SK-N-SH treated with all-trans-retinoic acid at 6 μM for 48 hours (cell line): ENCODE data around the gene TICRR.

ENCODE experiments used
- ATAC-seq: fragments of 200-7000 bp; cut with Tn5 transposase; 3 replicates; pipeline ENCODE4 v1.9.1; 2020; ENCODE audit warnings: mild to moderate bottlenecking, moderate library complexity
- BACH2 ChIP-seq: fragments of 250-450 bp; sonication (Bioruptor Pico); IDR thresholded peaks from 2 replicates; pipeline ENCODE4 v1.9.0; 2021; ENCODE audit warnings: mild to moderate bottlenecking, borderline replicate concordance
- CREB5 ChIP-seq: fragments of 250-450 bp; sonication (Bioruptor Pico); IDR thresholded peaks from 2 replicates; pipeline ENCODE4 v1.5.1; 2020; ENCODE audit warnings: low read depth, mild to moderate bottlenecking, moderate library complexity
- CSDC2 ChIP-seq: fragments of 250-450 bp; sonication (Bioruptor Pico); IDR thresholded peaks from 2 replicates; pipeline ENCODE4 v1.5.0; 2020; ENCODE audit warnings: mild to moderate bottlenecking, moderate library complexity
- CSRNP3 ChIP-seq: fragments of 250-450 bp; sonication (Bioruptor Pico); IDR thresholded peaks from 2 replicates; pipeline ENCODE4 v1.5.1; 2021; ENCODE audit warnings: mild to moderate bottlenecking, moderate library complexity
- ESRRG ChIP-seq: fragments of 250-450 bp; sonication (Bioruptor Pico); IDR thresholded peaks from 2 replicates; pipeline ENCODE4 v1.6.1; 2021; ENCODE audit warnings: mild to moderate bottlenecking
- GLIS3 ChIP-seq: fragments of 250-450 bp; sonication (Bioruptor Pico); IDR thresholded peaks from 2 replicates; pipeline ENCODE4 v1.5.0; 2020; ENCODE audit warnings: mild to moderate bottlenecking, moderate library complexity
- ISL1 ChIP-seq: fragments of 250-450 bp; sonication (Bioruptor Pico); IDR thresholded peaks from 2 replicates; pipeline ENCODE4 v2.1.2; 2022; ENCODE audit warnings: mild to moderate bottlenecking, moderate library complexity
- OSR1 ChIP-seq: fragments of 250-450 bp; sonication (Bioruptor Pico); IDR thresholded peaks from 2 replicates; pipeline ENCODE4 v1.8.0; 2022; ENCODE audit warnings: moderate library complexity, mild to moderate bottlenecking, inconsistent platforms
- PATZ1 ChIP-seq: fragments of 250-450 bp; sonication (Bioruptor Pico); IDR thresholded peaks from 2 replicates; pipeline ENCODE4 v1.8.0; 2020; ENCODE audit warnings: mild to moderate bottlenecking, moderate library complexity, borderline replicate concordance
- POU6F1 ChIP-seq: fragments of 250-450 bp; sonication (Bioruptor Pico); IDR thresholded peaks from 2 replicates; pipeline ENCODE4 v1.8.0; 2021; ENCODE audit warnings: low read depth, mild to moderate bottlenecking, moderate library complexity, borderline replicate concordance
- PPARA ChIP-seq: fragments of 250-450 bp; sonication (Bioruptor Pico); IDR thresholded peaks from 2 replicates; pipeline ENCODE4 v1.5.0; 2020; ENCODE audit warnings: mild to moderate bottlenecking, borderline replicate concordance
- RARB ChIP-seq: fragments of 250-450 bp; sonication (Bioruptor Pico); IDR thresholded peaks from 2 replicates; pipeline ENCODE4 v1.8.0; 2021; ENCODE audit warnings: mild to moderate bottlenecking, moderate library complexity
- SNAI2 ChIP-seq: fragments of 250-450 bp; sonication (Bioruptor Pico); IDR thresholded peaks from 2 replicates; pipeline ENCODE4 v1.5.0; 2020; ENCODE audit warnings: mild to moderate bottlenecking, moderate library complexity
- TCF4 ChIP-seq: fragments of 250-450 bp; sonication (Bioruptor Pico); IDR thresholded peaks from 2 replicates; pipeline ENCODE4 v1.8.0; 2021; ENCODE audit warnings: mild to moderate bottlenecking, moderate library complexity, borderline replicate concordance
- TOX ChIP-seq: fragments of 250-450 bp; sonication (Bioruptor Pico); IDR thresholded peaks from 2 replicates; pipeline ENCODE4 v1.8.0; 2021; ENCODE audit warnings: mild to moderate bottlenecking, moderate library complexity, borderline replicate concordance
- TSHZ2 ChIP-seq: fragments of 250-450 bp; sonication (Bioruptor Pico); IDR thresholded peaks from 2 replicates; pipeline ENCODE4 v1.5.0; 2020; ENCODE audit warnings: mild to moderate bottlenecking, moderate library complexity
- ZC3H10 ChIP-seq: fragments of 250-450 bp; sonication (Bioruptor Pico); IDR thresholded peaks from 2 replicates; pipeline ENCODE4 v1.5.1; 2021; ENCODE audit warnings: mild to moderate bottlenecking, moderate library complexity
- ZFP3 ChIP-seq: fragments of 250-450 bp; sonication (Bioruptor Pico); IDR thresholded peaks from 2 replicates; pipeline ENCODE4 v1.5.0; 2020; ENCODE audit warnings: mild to moderate bottlenecking, moderate library complexity
- ZFP30 ChIP-seq: fragments of 450-650 bp; formaldehyde crosslinking; IDR thresholded peaks from 2 replicates; pipeline ENCODE4 v1.5.0; 2022; ENCODE audit warnings: mild to moderate bottlenecking, moderate library complexity
- ZNF565 ChIP-seq: fragments of 450-650 bp; formaldehyde crosslinking; conservative IDR thresholded peaks from 2 replicates; pipeline ENCODE4 v1.5.0; 2020; ENCODE audit warnings: low read depth, mild to moderate bottlenecking, moderate library complexity
- ZNF70 ChIP-seq: fragments of 450-650 bp; formaldehyde crosslinking; IDR thresholded peaks from 2 replicates; pipeline ENCODE4 v1.5.0; 2020; ENCODE audit warnings: mild to moderate bottlenecking, moderate library complexity
- ZNF8 ChIP-seq: fragments of 450-650 bp; formaldehyde crosslinking; IDR thresholded peaks from 2 replicates; pipeline ENCODE4 v1.5.0; 2020; ENCODE audit warnings: mild to moderate bottlenecking, moderate library complexity

TICRR gene

GRCh38 chr15:89533861-89534544, 41.3 kb upstream of the TICRR start:
- TF ChIP-seq TOX (no peak), PPARA (CRISPR knock-in tag) (no peak), ZC3H10 (no peak), BACH2 (no peak), ZFP30 (no peak), ZFP3 (CRISPR knock-in tag) (no peak), CSDC2 (CRISPR knock-in tag) (no peak)
- ATAC-seq = peak; percentile 60

GRCh38 chr15:89539027-89539426, 36.2 kb upstream of the TICRR start:
- TF ChIP-seq TSHZ2 (CRISPR knock-in tag) (no peak), CREB5 (CRISPR knock-in tag) (no peak), ISL1 (CRISPR knock-in tag) (no peak), ZFP3 (CRISPR knock-in tag) (no peak), CSRNP3 (CRISPR knock-in tag) (no peak), TCF4 (CRISPR knock-in tag) (no peak), PPARA (CRISPR knock-in tag) (no peak), GLIS3 (CRISPR knock-in tag) (no peak), BACH2 (no peak), SNAI2 (CRISPR knock-in tag) (no peak), ZNF565 (CRISPR knock-in tag) (no peak), ZC3H10 (no peak), TOX (no peak), RARB (no peak), ESRRG (CRISPR knock-in tag) (no peak), ZNF8 (CRISPR knock-in tag) (no peak), OSR1 (no peak), ZFP30 (no peak), ZNF70 (CRISPR knock-in tag) (no peak), PATZ1 (CRISPR knock-in tag) (no peak)

GRCh38 chr15:89542369-89542768, 32.9 kb upstream of the TICRR start:
- ATAC-seq = no peak
- TF ChIP-seq PATZ1 (CRISPR knock-in tag) = no peak
- TF ChIP-seq POU6F1 = no peak
- TF ChIP-seq ZFP3 (CRISPR knock-in tag) = no peak
- TF ChIP-seq ZC3H10 = no peak
- TF ChIP-seq GLIS3 (CRISPR knock-in tag) = no peak
- TF ChIP-seq CREB5 (CRISPR knock-in tag) = no peak
- TF ChIP-seq OSR1 = no peak
- no peak for TF ChIP-seq RARB
- TF ChIP-seq BACH2 = no peak
- no peak for TF ChIP-seq PPARA (CRISPR knock-in tag)
- TF ChIP-seq TOX = no peak
- TF ChIP-seq CSRNP3 (CRISPR knock-in tag) = no peak
- TF ChIP-seq CSDC2 (CRISPR knock-in tag) = no peak
- TF ChIP-seq ESRRG (CRISPR knock-in tag) = no peak
- no peak for TF ChIP-seq SNAI2 (CRISPR knock-in tag)
- TF ChIP-seq ZNF8 (CRISPR knock-in tag) = no peak

More at GRCh38 chr15:89539027-89539426, 36.2 kb upstream of the TICRR start:
- no peak for ATAC-seq
